ENCODE measurements around the gene TSPAN9.

DNA sequence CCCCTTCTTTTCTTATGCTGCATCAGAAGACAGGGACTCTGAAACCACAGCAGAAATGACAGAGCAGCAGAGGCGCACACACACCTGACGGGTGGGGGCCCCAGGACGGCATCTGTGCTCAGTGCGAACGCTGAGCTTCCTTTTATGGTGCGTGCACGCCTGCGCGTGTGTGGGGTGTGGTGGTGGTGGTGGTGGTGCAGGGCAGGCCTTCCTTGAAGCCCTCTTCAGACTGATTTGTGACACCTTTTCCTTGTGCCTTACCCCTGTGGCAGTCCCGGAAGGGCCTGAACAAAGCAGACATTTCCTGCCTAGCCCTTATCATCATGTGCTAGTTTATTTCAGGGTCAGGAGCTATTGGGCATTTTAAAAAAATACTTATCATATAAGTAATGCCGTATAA, 75.7 kb downstream of the TSPAN9 start:
- TF ChIP-seq CHD2 (IDR thresholded peaks at IDR 0.05; ENCODE audit: low read length, partially characterized antibody) (no peak), POLR2A (IDR thresholded peaks at IDR 0.05; ENCODE audit: low read length) (no peak), EHMT2 (IDR thresholded peaks at IDR 0.05; ENCODE audit: low read depth) (no peak), CBX8 (IDR thresholded peaks at IDR 0.05) (no peak), RNF2 (IDR thresholded peaks at IDR 0.05; ENCODE audit: borderline replicate concordance, low read depth) (no peak), ZC3H11A (IDR thresholded peaks at IDR 0.05) (no peak), BHLHE40 (IDR thresholded peaks at IDR 0.05; ENCODE audit: low read depth, low read length) (no peak), HDAC2 (IDR thresholded peaks at IDR 0.05) (no peak), CHD4 (IDR thresholded peaks at IDR 0.05; ENCODE audit: borderline replicate concordance) (no peak)
- TF ChIP-seq, protein P1, sequence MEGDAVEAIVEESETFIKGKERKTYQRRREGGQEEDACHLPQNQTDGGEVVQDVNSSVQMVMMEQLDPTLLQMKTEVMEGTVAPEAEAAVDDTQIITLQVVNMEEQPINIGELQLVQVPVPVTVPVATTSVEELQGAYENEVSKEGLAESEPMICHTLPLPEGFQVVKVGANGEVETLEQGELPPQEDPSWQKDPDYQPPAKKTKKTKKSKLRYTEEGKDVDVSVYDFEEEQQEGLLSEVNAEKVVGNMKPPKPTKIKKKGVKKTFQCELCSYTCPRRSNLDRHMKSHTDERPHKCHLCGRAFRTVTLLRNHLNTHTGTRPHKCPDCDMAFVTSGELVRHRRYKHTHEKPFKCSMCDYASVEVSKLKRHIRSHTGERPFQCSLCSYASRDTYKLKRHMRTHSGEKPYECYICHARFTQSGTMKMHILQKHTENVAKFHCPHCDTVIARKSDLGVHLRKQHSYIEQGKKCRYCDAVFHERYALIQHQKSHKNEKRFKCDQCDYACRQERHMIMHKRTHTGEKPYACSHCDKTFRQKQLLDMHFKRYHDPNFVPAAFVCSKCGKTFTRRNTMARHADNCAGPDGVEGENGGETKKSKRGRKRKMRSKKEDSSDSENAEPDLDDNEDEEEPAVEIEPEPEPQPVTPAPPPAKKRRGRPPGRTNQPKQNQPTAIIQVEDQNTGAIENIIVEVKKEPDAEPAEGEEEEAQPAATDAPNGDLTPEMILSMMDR (IDR thresholded peaks at IDR 0.05) = no peak
- TF ChIP-seq, protein P2, sequence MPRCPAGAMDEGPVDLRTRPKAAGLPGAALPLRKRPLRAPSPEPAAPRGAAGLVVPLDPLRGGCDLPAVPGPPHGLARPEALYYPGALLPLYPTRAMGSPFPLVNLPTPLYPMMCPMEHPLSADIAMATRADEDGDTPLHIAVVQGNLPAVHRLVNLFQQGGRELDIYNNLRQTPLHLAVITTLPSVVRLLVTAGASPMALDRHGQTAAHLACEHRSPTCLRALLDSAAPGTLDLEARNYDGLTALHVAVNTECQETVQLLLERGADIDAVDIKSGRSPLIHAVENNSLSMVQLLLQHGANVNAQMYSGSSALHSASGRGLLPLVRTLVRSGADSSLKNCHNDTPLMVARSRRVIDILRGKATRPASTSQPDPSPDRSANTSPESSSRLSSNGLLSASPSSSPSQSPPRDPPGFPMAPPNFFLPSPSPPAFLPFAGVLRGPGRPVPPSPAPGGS (IDR thresholded peaks at IDR 0.05) = no peak
- TF ChIP-seq, protein P3, sequence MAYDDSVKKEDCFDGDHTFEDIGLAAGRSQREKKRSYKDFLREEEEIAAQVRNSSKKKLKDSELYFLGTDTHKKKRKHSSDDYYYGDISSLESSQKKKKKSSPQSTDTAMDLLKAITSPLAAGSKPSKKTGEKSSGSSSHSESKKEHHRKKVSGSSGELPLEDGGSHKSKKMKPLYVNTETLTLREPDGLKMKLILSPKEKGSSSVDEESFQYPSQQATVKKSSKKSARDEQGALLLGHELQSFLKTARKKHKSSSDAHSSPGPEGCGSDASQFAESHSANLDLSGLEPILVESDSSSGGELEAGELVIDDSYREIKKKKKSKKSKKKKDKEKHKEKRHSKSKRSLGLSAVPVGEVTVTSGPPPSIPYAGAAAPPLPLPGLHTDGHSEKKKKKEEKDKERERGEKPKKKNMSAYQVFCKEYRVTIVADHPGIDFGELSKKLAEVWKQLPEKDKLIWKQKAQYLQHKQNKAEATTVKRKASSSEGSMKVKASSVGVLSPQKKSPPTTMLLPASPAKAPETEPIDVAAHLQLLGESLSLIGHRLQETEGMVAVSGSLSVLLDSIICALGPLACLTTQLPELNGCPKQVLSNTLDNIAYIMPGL (CRISPR knock-in tag; IDR thresholded peaks at IDR 0.05; ENCODE audit: borderline replicate concordance) = no peak
- TF ChIP-seq, protein P4, sequence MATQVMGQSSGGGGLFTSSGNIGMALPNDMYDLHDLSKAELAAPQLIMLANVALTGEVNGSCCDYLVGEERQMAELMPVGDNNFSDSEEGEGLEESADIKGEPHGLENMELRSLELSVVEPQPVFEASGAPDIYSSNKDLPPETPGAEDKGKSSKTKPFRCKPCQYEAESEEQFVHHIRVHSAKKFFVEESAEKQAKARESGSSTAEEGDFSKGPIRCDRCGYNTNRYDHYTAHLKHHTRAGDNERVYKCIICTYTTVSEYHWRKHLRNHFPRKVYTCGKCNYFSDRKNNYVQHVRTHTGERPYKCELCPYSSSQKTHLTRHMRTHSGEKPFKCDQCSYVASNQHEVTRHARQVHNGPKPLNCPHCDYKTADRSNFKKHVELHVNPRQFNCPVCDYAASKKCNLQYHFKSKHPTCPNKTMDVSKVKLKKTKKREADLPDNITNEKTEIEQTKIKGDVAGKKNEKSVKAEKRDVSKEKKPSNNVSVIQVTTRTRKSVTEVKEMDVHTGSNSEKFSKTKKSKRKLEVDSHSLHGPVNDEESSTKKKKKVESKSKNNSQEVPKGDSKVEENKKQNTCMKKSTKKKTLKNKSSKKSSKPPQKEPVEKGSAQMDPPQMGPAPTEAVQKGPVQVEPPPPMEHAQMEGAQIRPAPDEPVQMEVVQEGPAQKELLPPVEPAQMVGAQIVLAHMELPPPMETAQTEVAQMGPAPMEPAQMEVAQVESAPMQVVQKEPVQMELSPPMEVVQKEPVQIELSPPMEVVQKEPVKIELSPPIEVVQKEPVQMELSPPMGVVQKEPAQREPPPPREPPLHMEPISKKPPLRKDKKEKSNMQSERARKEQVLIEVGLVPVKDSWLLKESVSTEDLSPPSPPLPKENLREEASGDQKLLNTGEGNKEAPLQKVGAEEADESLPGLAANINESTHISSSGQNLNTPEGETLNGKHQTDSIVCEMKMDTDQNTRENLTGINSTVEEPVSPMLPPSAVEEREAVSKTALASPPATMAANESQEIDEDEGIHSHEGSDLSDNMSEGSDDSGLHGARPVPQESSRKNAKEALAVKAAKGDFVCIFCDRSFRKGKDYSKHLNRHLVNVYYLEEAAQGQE (IDR thresholded peaks at IDR 0.05) = no peak
- TF ChIP-seq, protein P5, sequence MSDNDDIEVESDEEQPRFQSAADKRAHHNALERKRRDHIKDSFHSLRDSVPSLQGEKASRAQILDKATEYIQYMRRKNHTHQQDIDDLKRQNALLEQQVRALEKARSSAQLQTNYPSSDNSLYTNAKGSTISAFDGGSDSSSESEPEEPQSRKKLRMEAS (IDR thresholded peaks at IDR 0.05) = no peak
